Ishikawa (cell line): ENCODE measurements around the gene SOX5.
A peak's percentile ranks its signal among the peaks of the same experiment; 100 is the strongest.

Experiments
- CEBPB ChIP-seq: IDR thresholded peaks from 2 replicates; pipeline ENCODE4 v1.6.1; 2012
- CREB1 ChIP-seq: IDR thresholded peaks from 2 replicates; pipeline ENCODE4 v1.6.1; 2012; ENCODE audit warnings: low read depth
- EGR1 ChIP-seq: IDR thresholded peaks from 2 replicates; pipeline ENCODE4 v1.6.1; 2012
- EP300 ChIP-seq: IDR thresholded peaks from 2 replicates; pipeline ENCODE4 v1.6.1; 2012; ENCODE audit warnings: borderline replicate concordance
- FOXM1 ChIP-seq: IDR thresholded peaks from 2 replicates; pipeline ENCODE4 v1.6.1; 2012; ENCODE audit warnings: low read depth, borderline replicate concordance
- MAX ChIP-seq: IDR thresholded peaks from 2 replicates; pipeline ENCODE4 v1.6.1; 2012
- NFIC ChIP-seq: IDR thresholded peaks from 2 replicates; pipeline ENCODE4 v1.6.1; 2012
- RAD21 ChIP-seq: IDR thresholded peaks from 2 replicates; pipeline ENCODE4 v1.6.1; 2012; ENCODE audit warnings: low read depth
- REST ChIP-seq: IDR thresholded peaks from 2 replicates; pipeline ENCODE4 v1.6.1; 2012; ENCODE audit warnings: low read depth, mild to moderate bottlenecking
- TAF1 ChIP-seq: IDR thresholded peaks from 2 replicates; pipeline ENCODE4 v1.6.1; 2012; ENCODE audit warnings: low read depth, mild to moderate bottlenecking
- TCF12 ChIP-seq: IDR thresholded peaks from 2 replicates; pipeline ENCODE4 v1.6.1; 2012; ENCODE audit warnings: low read depth
- TEAD4 ChIP-seq: IDR thresholded peaks from 2 replicates; pipeline ENCODE4 v1.6.1; 2012
- USF1 ChIP-seq: IDR thresholded peaks from 2 replicates; pipeline ENCODE4 v1.6.1; 2012
- YY1 ChIP-seq: IDR thresholded peaks from 2 replicates; pipeline ENCODE4 v1.6.1; 2012; ENCODE audit warnings: low read depth
- ZBTB7A ChIP-seq: IDR thresholded peaks from 2 replicates; pipeline ENCODE4 v1.6.1; 2012; ENCODE audit warnings: low read depth

SOX5 gene

GRCh38 chr12:23495472-23495871, 454.0 kb downstream of the SOX5 start:
- no peak for TF ChIP-seq YY1
- no peak for TF ChIP-seq MAX
- no peak for TF ChIP-seq RAD21
- no peak for TF ChIP-seq NFIC
- TF ChIP-seq ZBTB7A = no peak

- peak; percentile 73 for TF ChIP-seq USF1
- TF ChIP-seq FOXM1 = no peak
These were observed 455.8 kb downstream of the SOX5 start for GRCh38 chr12:23493672-23494071.

GRCh38 chr12:23488130-23488529, 461.3 kb downstream of the SOX5 start:
- no peak for TF ChIP-seq ZBTB7A
- TF ChIP-seq CEBPB = no peak
- no peak for TF ChIP-seq EGR1
- no peak for TF ChIP-seq RAD21
- no peak for TF ChIP-seq EP300
- no peak for TF ChIP-seq YY1
- TF ChIP-seq CREB1 = no peak
- no peak for TF ChIP-seq TAF1
- no peak for TF ChIP-seq TEAD4
- no peak for TF ChIP-seq MAX
- no peak for TF ChIP-seq REST
- no peak for TF ChIP-seq NFIC
- no peak for TF ChIP-seq TCF12
- TF ChIP-seq USF1 = no peak
- no peak for TF ChIP-seq FOXM1

GRCh38 chr12:23484238-23484637, 465.2 kb downstream of the SOX5 start:
- TF ChIP-seq REST (no peak), EGR1 (no peak), MAX (no peak), FOXM1 (no peak), RAD21 (no peak), TAF1 (no peak), EP300 (no peak), TEAD4 (no peak), USF1 (no peak), CEBPB (no peak), YY1 (no peak), CREB1 (no peak), NFIC (no peak), ZBTB7A (no peak), TCF12 (no peak)

- TF ChIP-seq RAD21 (no peak), MAX (no peak), EGR1 (no peak), CEBPB (no peak), TCF12 (no peak), NFIC (no peak), USF1 (no peak)
These were observed 466.9 kb downstream of the SOX5 start for GRCh38 chr12:23482571-23482970.
